ENCODE measurements around the gene RFX7.

The RFX7 gene

DNA sequence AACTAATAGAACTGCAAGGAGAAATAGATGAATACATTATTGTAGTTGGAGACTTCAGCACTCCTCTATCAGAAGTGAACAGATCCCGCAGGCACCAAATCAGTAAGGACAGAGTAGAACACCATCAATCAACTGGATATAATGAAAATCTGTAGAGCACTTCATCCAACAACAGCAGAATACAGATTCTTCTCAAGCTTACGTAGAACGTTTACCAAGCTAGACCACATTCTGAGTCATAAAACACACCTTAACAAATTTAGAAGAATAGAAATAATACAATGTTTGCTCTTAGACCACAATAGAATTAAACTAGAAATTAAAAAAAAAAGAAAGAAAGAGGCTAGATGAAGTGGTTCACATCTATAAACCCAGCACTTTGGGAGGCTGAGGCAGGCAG lies 179.5 kb downstream of the RFX7 start (continued):
- TF ChIP-seq, protein P1, sequence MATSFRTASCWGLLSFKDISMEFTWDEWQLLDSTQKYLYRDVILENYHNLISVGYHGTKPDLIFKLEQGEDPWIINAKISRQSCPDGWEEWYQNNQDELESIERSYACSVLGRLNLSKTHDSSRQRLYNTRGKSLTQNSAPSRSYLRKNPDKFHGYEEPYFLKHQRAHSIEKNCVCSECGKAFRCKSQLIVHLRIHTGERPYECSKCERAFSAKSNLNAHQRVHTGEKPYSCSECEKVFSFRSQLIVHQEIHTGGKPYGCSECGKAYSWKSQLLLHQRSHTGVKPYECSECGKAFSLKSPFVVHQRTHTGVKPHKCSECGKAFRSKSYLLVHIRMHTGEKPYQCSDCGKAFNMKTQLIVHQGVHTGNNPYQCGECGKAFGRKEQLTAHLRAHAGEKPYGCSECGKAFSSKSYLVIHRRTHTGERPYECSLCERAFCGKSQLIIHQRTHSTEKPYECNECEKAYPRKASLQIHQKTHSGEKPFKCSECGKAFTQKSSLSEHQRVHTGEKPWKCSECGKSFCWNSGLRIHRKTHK (tag by site-specific recombination; IDR thresholded peaks at IDR 0.05): no peak
- TF ChIP-seq ZNF114 (tag by site-specific recombination; IDR thresholded peaks at IDR 0.05) (no peak), MZF1 (tag by site-specific recombination; IDR thresholded peaks at IDR 0.05; ENCODE audit: borderline replicate concordance) (no peak), ZNF837 (tag by site-specific recombination; IDR thresholded peaks at IDR 0.05) (no peak), HOXD13 (CRISPR knock-in tag; IDR thresholded peaks at IDR 0.05; ENCODE audit: borderline replicate concordance) (no peak), ZNF530 (tag by site-specific recombination; IDR thresholded peaks at IDR 0.05; ENCODE audit: low read depth) (no peak)
- TF ChIP-seq, protein P2, sequence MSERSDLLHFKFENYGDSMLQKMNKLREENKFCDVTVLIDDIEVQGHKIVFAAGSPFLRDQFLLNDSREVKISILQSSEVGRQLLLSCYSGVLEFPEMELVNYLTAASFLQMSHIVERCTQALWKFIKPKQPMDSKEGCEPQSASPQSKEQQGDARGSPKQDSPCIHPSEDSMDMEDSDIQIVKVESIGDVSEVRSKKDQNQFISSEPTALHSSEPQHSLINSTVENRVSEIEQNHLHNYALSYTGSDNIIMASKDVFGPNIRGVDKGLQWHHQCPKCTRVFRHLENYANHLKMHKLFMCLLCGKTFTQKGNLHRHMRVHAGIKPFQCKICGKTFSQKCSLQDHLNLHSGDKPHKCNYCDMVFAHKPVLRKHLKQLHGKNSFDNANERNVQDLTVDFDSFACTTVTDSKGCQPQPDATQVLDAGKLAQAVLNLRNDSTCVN (tag by site-specific recombination; optimal IDR thresholded peaks at IDR 0.05): no peak
- TF ChIP-seq, protein P3, sequence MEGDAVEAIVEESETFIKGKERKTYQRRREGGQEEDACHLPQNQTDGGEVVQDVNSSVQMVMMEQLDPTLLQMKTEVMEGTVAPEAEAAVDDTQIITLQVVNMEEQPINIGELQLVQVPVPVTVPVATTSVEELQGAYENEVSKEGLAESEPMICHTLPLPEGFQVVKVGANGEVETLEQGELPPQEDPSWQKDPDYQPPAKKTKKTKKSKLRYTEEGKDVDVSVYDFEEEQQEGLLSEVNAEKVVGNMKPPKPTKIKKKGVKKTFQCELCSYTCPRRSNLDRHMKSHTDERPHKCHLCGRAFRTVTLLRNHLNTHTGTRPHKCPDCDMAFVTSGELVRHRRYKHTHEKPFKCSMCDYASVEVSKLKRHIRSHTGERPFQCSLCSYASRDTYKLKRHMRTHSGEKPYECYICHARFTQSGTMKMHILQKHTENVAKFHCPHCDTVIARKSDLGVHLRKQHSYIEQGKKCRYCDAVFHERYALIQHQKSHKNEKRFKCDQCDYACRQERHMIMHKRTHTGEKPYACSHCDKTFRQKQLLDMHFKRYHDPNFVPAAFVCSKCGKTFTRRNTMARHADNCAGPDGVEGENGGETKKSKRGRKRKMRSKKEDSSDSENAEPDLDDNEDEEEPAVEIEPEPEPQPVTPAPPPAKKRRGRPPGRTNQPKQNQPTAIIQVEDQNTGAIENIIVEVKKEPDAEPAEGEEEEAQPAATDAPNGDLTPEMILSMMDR (tag by site-specific recombination; IDR thresholded peaks at IDR 0.05): no peak
- TF ChIP-seq, protein P4, sequence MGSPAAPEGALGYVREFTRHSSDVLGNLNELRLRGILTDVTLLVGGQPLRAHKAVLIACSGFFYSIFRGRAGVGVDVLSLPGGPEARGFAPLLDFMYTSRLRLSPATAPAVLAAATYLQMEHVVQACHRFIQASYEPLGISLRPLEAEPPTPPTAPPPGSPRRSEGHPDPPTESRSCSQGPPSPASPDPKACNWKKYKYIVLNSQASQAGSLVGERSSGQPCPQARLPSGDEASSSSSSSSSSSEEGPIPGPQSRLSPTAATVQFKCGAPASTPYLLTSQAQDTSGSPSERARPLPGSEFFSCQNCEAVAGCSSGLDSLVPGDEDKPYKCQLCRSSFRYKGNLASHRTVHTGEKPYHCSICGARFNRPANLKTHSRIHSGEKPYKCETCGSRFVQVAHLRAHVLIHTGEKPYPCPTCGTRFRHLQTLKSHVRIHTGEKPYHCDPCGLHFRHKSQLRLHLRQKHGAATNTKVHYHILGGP (tag by site-specific recombination; IDR thresholded peaks at IDR 0.05): no peak

DNA sequence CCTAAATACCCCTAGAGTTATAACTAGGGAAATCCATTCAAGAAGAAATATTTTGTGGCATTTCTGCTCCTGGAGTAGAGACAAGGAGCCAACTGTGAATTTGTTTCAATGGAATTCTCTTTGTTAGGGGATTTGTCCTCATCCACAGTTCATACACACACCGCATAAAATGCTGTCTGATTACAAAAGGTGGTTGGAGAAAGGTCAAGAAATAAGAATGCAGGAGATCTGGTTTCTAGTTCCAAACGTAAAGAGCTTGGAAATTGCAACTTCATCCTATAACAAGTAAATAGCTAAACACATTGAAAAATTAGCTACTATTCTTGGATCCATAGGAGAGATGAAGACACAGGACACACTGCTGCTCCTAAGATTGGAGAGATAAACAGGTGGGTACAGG lies 184.0 kb downstream of the RFX7 start:
- Histone ChIP-seq H3K36me3 (ENCODE audit: control insufficient read depth in 2 of 2, insufficient read depth in 1 of 2, low read length in 2 of 2) (no peaks in the 10 kb centered on the region), H3K4me1 (ENCODE audit: control insufficient read depth, insufficient read depth, low read length) (peaks cover 5% of the 10 kb centered on the region; the same call in 1 of the 2 replicates), H3K27ac (ENCODE audit: extremely low read depth, low read depth, low read length) (no peak overlapping the region), H3K9me3 (ENCODE audit: control insufficient read depth, insufficient read depth, low read depth, low read length) (no peaks in the 10 kb centered on the region), H3K4me3 (ENCODE audit: low read depth, low read length) (no peak overlapping the region)
- CTCF ChIA-PET: interaction anchor here (0.6 to 1.7 kb wide), 5 partner anchors 12 to 186 kb away, joined by 3 to 6 read pairs (median 4); no protein-coding TSS in a partner anchor
- POLR2A ChIA-PET: no interaction called here
- TF ChIP-seq, protein P5, sequence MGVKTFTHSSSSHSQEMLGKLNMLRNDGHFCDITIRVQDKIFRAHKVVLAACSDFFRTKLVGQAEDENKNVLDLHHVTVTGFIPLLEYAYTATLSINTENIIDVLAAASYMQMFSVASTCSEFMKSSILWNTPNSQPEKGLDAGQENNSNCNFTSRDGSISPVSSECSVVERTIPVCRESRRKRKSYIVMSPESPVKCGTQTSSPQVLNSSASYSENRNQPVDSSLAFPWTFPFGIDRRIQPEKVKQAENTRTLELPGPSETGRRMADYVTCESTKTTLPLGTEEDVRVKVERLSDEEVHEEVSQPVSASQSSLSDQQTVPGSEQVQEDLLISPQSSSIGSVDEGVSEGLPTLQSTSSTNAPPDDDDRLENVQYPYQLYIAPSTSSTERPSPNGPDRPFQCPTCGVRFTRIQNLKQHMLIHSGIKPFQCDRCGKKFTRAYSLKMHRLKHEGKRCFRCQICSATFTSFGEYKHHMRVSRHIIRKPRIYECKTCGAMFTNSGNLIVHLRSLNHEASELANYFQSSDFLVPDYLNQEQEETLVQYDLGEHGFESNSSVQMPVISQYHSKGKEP (tag by site-specific recombination; IDR thresholded peaks at IDR 0.05): no peak
- TF ChIP-seq, protein P6, sequence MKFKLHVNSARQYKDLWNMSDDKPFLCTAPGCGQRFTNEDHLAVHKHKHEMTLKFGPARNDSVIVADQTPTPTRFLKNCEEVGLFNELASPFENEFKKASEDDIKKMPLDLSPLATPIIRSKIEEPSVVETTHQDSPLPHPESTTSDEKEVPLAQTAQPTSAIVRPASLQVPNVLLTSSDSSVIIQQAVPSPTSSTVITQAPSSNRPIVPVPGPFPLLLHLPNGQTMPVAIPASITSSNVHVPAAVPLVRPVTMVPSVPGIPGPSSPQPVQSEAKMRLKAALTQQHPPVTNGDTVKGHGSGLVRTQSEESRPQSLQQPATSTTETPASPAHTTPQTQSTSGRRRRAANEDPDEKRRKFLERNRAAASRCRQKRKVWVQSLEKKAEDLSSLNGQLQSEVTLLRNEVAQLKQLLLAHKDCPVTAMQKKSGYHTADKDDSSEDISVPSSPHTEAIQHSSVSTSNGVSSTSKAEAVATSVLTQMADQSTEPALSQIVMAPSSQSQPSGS (tag by site-specific recombination; IDR thresholded peaks at IDR 0.05; ENCODE audit: low read depth): no peak
- TF ChIP-seq HOXA7 (CRISPR knock-in tag; IDR thresholded peaks at IDR 0.05; ENCODE audit: borderline replicate concordance): no peak
- TF ChIP-seq ZNF174 (tag by site-specific recombination; IDR thresholded peaks at IDR 0.05): no peak
- TF ChIP-seq, protein P7, sequence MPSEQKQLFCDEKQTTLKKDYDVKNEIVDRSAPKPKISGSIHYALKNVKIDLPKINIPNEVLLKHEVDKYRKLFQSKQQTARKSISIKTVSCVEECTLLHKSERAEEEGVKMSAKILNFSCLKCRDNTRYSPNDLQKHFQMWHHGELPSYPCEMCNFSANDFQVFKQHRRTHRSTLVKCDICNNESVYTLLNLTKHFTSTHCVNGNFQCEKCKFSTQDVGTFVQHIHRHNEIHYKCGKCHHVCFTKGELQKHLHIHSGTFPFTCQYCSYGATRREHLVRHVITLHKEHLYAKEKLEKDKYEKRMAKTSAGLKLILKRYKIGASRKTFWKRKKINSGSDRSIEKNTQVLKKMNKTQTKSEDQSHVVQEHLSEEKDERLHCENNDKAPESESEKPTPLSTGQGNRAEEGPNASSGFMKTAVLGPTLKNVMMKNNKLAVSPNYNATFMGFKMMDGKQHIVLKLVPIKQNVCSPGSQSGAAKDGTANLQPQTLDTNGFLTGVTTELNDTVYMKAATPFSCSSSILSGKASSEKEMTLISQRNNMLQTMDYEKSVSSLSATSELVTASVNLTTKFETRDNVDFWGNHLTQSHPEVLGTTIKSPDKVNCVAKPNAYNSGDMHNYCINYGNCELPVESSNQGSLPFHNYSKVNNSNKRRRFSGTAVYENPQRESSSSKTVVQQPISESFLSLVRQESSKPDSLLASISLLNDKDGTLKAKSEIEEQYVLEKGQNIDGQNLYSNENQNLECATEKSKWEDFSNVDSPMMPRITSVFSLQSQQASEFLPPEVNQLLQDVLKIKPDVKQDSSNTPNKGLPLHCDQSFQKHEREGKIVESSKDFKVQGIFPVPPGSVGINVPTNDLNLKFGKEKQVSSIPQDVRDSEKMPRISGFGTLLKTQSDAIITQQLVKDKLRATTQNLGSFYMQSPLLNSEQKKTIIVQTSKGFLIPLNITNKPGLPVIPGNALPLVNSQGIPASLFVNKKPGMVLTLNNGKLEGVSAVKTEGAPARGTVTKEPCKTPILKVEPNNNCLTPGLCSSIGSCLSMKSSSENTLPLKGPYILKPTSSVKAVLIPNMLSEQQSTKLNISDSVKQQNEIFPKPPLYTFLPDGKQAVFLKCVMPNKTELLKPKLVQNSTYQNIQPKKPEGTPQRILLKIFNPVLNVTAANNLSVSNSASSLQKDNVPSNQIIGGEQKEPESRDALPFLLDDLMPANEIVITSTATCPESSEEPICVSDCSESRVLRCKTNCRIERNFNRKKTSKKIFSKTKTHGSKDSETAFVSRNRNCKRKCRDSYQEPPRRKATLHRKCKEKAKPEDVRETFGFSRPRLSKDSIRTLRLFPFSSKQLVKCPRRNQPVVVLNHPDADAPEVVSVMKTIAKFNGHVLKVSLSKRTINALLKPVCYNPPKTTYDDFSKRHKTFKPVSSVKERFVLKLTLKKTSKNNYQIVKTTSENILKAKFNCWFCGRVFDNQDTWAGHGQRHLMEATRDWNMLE (tag by site-specific recombination; conservative IDR thresholded peaks at IDR 0.05; ENCODE audit: low read depth): no peak
- no peak for TF ChIP-seq ZNF549 (tag by site-specific recombination; IDR thresholded peaks at IDR 0.05)
- no peak for TF ChIP-seq MYNN (tag by site-specific recombination; IDR thresholded peaks at IDR 0.05; ENCODE audit: borderline replicate concordance)
- no peak for TF ChIP-seq ZFHX2 (tag by site-specific recombination; conservative IDR thresholded peaks at IDR 0.05)
- TF ChIP-seq, protein P1 (tag by site-specific recombination; IDR thresholded peaks at IDR 0.05): no peak
- TF ChIP-seq ZNF223 (tag by site-specific recombination; IDR thresholded peaks at IDR 0.05): no peak
- TF ChIP-seq ZNF366 (tag by site-specific recombination; conservative IDR thresholded peaks at IDR 0.05): no peak
- no peak for TF ChIP-seq ZNF48 (tag by site-specific recombination; IDR thresholded peaks at IDR 0.05)

Measured in HEK293 (cell line).